HFFc6 (cell line): ENCODE data around the gene FUT7. TPM values are rescaled to one million over a fixed set of nuclear protein-coding genes. Genes with fewer than 3 reads are reported as not detected.

Experiments used
- DNase-seq: peaks from one replicate; pipeline ENCODE4 v3.0.0-alpha.2; 2018
- H3K27ac Mint-ChIP-seq: 2 replicates; pipeline ENCODE4 v1.8.0; 2020; ENCODE audit warnings: mild to moderate bottlenecking, mixed read lengths
- H3K27me3 Mint-ChIP-seq: 2 replicates; pipeline ENCODE4 v1.8.0; 2021; ENCODE audit warnings: mild to moderate bottlenecking, moderate library complexity, mixed read lengths; ENCODE audit not compliant: insufficient read depth
- H3K36me3 Mint-ChIP-seq: 2 replicates; pipeline ENCODE4 v1.8.0; 2021; ENCODE audit warnings: low read depth, mixed read lengths
- H3K4me1 Mint-ChIP-seq: 2 replicates; pipeline ENCODE4 v1.8.0; 2020; ENCODE audit warnings: low read depth, mixed read lengths
- H3K4me3 Mint-ChIP-seq: 2 replicates; pipeline ENCODE4 v1.8.0; 2020; ENCODE audit warnings: mild to moderate bottlenecking, moderate library complexity, mixed read lengths
- H3K9me3 Mint-ChIP-seq: 2 replicates; pipeline ENCODE4 v1.8.0; 2020; ENCODE audit warnings: mild to moderate bottlenecking, mixed read lengths
- total RNA-seq, 6 experiments: library from RNA; stranded (reverse); fragmentation: NEBNext Ultra II Directional; extraction: Animal tissue kit (Norgen Biotek cat#: 25700); gene quantifications; 2 replicates in 1 of 6; 3 replicates in 5 of 6; pipeline ENCODE4 v1.2.3, GENCODE V29; 2021
- TF ChIP-seq, protein P1 (sequence below): fragments of 200-600 bp; sonication (generic); IDR thresholded peaks from 2 replicates; pipeline ENCODE4 v1.5.0; 2021; ENCODE audit warnings: antibody characterized with exemption, mild to moderate bottlenecking

Gene FUT7
- total RNA-seq, 6 experiments from 2014 or later, result not detected

DNA sequence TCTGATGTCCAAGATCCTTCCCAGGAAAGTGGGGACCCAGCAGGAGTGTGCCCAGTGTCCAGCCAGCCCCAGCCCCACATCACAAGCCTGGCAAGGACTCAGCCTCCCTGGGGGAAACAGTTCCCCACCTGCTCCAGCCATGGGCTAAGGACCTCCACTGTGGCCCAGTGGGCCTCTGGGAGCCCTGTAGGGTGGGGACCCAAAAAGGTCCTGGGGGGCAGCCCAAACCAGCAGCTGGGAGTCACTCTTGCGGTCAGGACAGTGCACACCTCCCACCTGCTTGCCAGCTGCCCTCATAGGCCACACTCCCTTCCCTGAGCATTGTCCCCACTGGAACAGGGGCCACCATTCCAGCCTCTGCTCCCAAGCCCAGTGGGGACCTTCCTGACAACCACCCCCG, 5.5 kb downstream of the FUT7 start:
- Mint-ChIP-seq H3K9me3 (no peaks in the 10 kb centered on the region), H3K27ac (no peak overlapping the region), H3K4me3 (no peak overlapping the region), H3K36me3 (no peaks in the 10 kb centered on the region), H3K27me3 (peaks cover 3% of the 10 kb centered on the region; the same call in 1 of the 2 replicates), H3K4me1 (0 out of 2 replicates have a peak, but pooled peaks cover 5% of the 10 kb centered on the region)
- TF ChIP-seq, protein P1, sequence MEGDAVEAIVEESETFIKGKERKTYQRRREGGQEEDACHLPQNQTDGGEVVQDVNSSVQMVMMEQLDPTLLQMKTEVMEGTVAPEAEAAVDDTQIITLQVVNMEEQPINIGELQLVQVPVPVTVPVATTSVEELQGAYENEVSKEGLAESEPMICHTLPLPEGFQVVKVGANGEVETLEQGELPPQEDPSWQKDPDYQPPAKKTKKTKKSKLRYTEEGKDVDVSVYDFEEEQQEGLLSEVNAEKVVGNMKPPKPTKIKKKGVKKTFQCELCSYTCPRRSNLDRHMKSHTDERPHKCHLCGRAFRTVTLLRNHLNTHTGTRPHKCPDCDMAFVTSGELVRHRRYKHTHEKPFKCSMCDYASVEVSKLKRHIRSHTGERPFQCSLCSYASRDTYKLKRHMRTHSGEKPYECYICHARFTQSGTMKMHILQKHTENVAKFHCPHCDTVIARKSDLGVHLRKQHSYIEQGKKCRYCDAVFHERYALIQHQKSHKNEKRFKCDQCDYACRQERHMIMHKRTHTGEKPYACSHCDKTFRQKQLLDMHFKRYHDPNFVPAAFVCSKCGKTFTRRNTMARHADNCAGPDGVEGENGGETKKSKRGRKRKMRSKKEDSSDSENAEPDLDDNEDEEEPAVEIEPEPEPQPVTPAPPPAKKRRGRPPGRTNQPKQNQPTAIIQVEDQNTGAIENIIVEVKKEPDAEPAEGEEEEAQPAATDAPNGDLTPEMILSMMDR, result no peak
- DNase-seq, result no peak

DNA sequence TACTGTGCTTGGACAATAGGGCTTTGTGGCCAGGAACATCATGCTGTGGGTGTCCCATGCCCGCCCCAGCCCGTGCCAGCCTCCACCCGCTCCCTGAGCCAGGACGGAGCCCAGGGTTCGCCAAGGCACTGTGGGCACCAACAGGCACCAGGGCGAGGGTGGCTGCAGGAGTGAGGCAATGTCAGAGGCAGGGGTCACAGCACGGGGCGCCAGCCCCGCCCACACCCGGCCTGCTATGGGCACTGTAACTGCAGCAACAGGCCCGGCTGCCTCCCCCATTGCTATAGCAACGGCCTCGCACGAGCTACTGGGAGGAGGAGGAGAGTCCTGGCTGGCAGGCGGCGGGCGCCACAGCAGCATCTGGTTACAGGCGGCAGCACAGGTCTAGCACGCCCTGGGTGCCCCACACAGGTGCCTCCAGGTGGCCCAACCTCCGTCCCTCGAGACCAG, 6.3 kb downstream of the FUT7 start:
- TF ChIP-seq, protein P1, result no peak
- H3K9me3 Mint-ChIP-seq, result no peaks in the 10 kb centered on the region
- DNase-seq, result no peak
- H3K27ac Mint-ChIP-seq, result no peak overlapping the region
- H3K4me1 Mint-ChIP-seq, result 0 out of 2 replicates have a peak, but pooled peaks cover 5% of the 10 kb centered on the region
- H3K36me3 Mint-ChIP-seq, result no peaks in the 10 kb centered on the region
- H3K27me3 Mint-ChIP-seq, result peaks cover 3% of the 10 kb centered on the region; the same call in 1 of the 2 replicates
- H3K4me3 Mint-ChIP-seq, result no peak overlapping the region

DNA sequence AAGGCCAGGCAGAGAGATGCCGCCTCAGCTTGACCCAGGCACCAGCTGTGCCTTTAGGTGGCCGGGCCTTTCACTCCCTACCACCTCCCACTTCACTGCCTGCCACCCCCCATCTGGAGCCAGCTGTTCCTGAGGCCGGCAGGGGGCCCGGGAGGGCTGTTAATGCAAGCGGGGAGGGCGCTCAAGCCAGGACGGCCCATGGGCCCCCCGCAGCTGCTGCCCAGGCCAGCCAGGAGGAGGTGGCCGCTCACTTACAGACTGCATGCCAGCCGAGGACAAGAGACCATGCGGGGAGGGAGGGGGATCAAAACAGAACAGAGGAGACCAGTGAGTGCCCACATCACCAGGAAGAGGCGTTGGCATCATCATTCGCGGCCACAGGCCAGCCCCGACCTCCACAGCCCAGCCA, 8.3 kb downstream of the FUT7 start:
- Mint-ChIP-seq H3K36me3 (no peaks in the 10 kb centered on the region), H3K27ac (no peak overlapping the region), H3K9me3 (no peaks in the 10 kb centered on the region), H3K4me3 (no peak overlapping the region), H3K4me1 (0 out of 2 replicates have a peak, but pooled peaks cover 5% of the 10 kb centered on the region), H3K27me3 (peaks cover 3% of the 10 kb centered on the region)
- no peak for DNase-seq
- TF ChIP-seq, protein P1, result no peak

DNA sequence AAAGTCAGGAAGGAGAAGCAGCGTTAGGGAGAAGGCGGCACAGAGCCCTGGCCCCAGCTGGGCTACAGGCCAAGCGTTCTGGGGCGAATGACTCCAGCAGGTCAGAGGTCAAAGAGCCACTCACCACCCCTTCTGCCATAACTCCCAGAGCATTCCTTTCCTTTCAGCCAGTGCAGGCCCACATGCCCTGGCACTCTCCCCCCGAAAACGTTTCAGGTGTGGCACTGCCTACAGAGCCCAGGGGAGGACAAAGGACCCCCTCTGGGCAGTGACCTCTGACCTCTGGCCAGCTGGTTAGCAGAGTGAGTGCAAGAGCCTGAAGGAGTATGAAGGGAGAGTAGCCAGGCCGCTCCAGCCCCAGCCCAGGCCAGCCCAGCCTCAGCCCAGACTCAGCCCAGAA, 8.7 kb downstream of the FUT7 start:
- DNase-seq, result no peak
- no peaks in the 10 kb centered on the region for H3K9me3 Mint-ChIP-seq
- TF ChIP-seq, protein P1, result no peak
- H3K27ac Mint-ChIP-seq, result no peak overlapping the region
- 0 out of 2 replicates have a peak, but pooled peaks cover 5% of the 10 kb centered on the region for H3K4me1 Mint-ChIP-seq
- no peak overlapping the region for H3K4me3 Mint-ChIP-seq
- peaks cover 3% of the 10 kb centered on the region for H3K27me3 Mint-ChIP-seq
- no peaks in the 10 kb centered on the region for H3K36me3 Mint-ChIP-seq

DNA sequence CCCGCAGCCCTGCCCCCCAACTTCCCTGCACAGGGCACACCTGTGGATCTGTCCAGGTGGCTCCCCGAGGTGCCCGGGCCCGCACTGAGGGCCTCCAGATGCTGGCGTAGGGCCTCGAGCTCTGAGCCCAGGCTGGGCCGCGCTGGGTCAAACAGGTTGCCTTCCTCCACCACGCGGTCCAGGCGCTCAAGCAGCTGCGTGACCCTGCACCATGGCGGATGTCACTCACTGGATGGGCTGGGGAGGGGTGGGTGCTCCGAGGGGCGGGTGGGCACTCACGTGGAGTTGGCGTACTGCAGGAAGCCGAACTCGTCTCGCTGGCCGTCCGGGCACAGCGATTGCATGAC, 9.3 kb downstream of the FUT7 start:
- no peak overlapping the region for H3K27ac Mint-ChIP-seq
- no peaks in the 10 kb centered on the region for H3K9me3 Mint-ChIP-seq
- H3K27me3 Mint-ChIP-seq, result peaks cover 3% of the 10 kb centered on the region
- H3K4me3 Mint-ChIP-seq, result no peak overlapping the region
- 0 out of 2 replicates have a peak, but pooled peaks cover 5% of the 10 kb centered on the region for H3K4me1 Mint-ChIP-seq
- no peaks in the 10 kb centered on the region for H3K36me3 Mint-ChIP-seq
- TF ChIP-seq, protein P1, result no peak
- DNase-seq, result no peak
